SK-N-SH (cell line): ENCODE results near the gene CYP46A1. TPM values are rescaled to one million over a fixed set of nuclear protein-coding genes. Genes with fewer than 3 reads are reported as not detected.

Source experiments
- CTCF ChIA-PET: fragments of 300-600, 350-600 bp; formaldehyde crosslinking; extraction: SDS; loops from one replicate; lab custom pipeline; 2021; lab: Yijun Ruan, JAX
- POLR2A ChIA-PET: fragments of 350-600 bp; sonication (Branson Sonifier 250); formaldehyde crosslinking; extraction: SDS; loops from one replicate; lab custom pipeline; 2020; ENCODE audit warnings: antibody characterized with exemption, inconsistent platforms; lab: Yijun Ruan, JAX
- DNase-seq: peaks from one replicate; pipeline ENCODE4 v3.0.0; 2012
- H2AFZ ChIP-seq: fragments of 200-600 bp; sonication (generic); 2 replicates; pipeline ENCODE4 v1.8.1; 2016; ENCODE audit warnings: antibody characterized with exemption, mild to moderate bottlenecking, low read depth
- H3F3A ChIP-seq: fragments of 200-600 bp; sonication (generic); replicated peaks from 2 replicates; pipeline ENCODE3; 2016; ENCODE audit warnings: antibody characterized with exemption, mild to moderate bottlenecking; ENCODE audit not compliant: insufficient read depth
- H3K27ac ChIP-seq, 2 experiments: fragments of 200-500 bp in 1 of 2; fragments of 200-600 bp in 1 of 2; sonication (Bioruptor generic) in 1 of 2; sonication (generic), shearing (Covaris generic) in 1 of 2; 2 replicates each; pipeline versions ENCODE4 v1.5.1 to v1.6.1; 2014 to 2016; ENCODE audit warnings: low read depth in 2 of 2, inconsistent platforms in 1 of 2, low read length in 1 of 2, mild to moderate bottlenecking in 1 of 2, mixed read lengths in 1 of 2
- H3K27me3 ChIP-seq: fragments of 200-600 bp; sonication (generic), shearing (Covaris generic); 2 replicates; pipeline ENCODE4 v1.6.1; 2016; ENCODE audit warnings: mixed run types; ENCODE audit not compliant: insufficient read depth
- H3K36me3 ChIP-seq, 2 experiments: fragments of 200-500 bp in 1 of 2; fragments of 200-600 bp in 1 of 2; sonication (Bioruptor generic) in 1 of 2; sonication (generic) in 1 of 2; replicated peaks in 1 of 2; 2 replicates each; pipeline versions ENCODE3 to v1.5.1; 2014 to 2016; ENCODE audit warnings: low read length in 1 of 2, mild to moderate bottlenecking in 1 of 2; ENCODE audit not compliant: insufficient read depth in 2 of 2, control insufficient read depth in 1 of 2
- H3K4me1 ChIP-seq, 2 experiments: fragments of 200-500 bp in 1 of 2; fragments of 200-600 bp in 1 of 2; sonication (Bioruptor generic) in 1 of 2; sonication (generic), shearing (Covaris generic) in 1 of 2; 2 replicates each; pipeline versions ENCODE4 v1.5.1 to v1.6.1; 2014 to 2016; ENCODE audit warnings: low read depth in 1 of 2, low read length in 1 of 2, mixed run types in 1 of 2; ENCODE audit not compliant: insufficient read depth in 2 of 2, control insufficient read depth in 1 of 2
- H3K4me2 ChIP-seq: fragments of 200-600 bp; sonication (generic), shearing (Covaris generic); 2 replicates; pipeline ENCODE4 v1.6.1; 2017; ENCODE audit warnings: mixed run types
- H3K4me3 ChIP-seq, 2 experiments: fragments of 200-500 bp in 1 of 2; fragments of 200-600 bp in 1 of 2; sonication (Bioruptor generic) in 1 of 2; sonication (generic), shearing (Covaris generic) in 1 of 2; 2 replicates each; pipeline versions ENCODE4 v1.5.1 to v1.8.1; 2014 to 2016; ENCODE audit warnings: low read depth in 2 of 2, inconsistent platforms in 1 of 2, low read length in 1 of 2, mild to moderate bottlenecking in 1 of 2, mixed read lengths in 1 of 2, moderate library complexity in 1 of 2
- H3K79me2 ChIP-seq: fragments of 200-600 bp; sonication (generic); 2 replicates; pipeline ENCODE4 v1.8.1; 2017; ENCODE audit warnings: mild to moderate bottlenecking; ENCODE audit not compliant: insufficient read depth
- H3K9ac ChIP-seq: fragments of 200-600 bp; sonication (generic); 2 replicates; pipeline ENCODE4 v1.6.1; 2017; ENCODE audit warnings: mixed run types
- H3K9me2 ChIP-seq: fragments of 200-600 bp; sonication (generic); 2 replicates; pipeline ENCODE4 v1.6.1; 2017; ENCODE audit warnings: mixed run types
- H3K9me3 ChIP-seq: fragments of 200-600 bp; sonication (generic); 2 replicates; pipeline ENCODE4 v1.6.1; 2017; ENCODE audit warnings: mixed run types, mild to moderate bottlenecking, moderate library complexity
- H4K20me1 ChIP-seq: fragments of 200-600 bp; sonication (generic); 2 replicates; pipeline ENCODE4 v1.6.1; 2017; ENCODE audit warnings: mild to moderate bottlenecking, mixed run types; ENCODE audit not compliant: insufficient read depth
- CTCF ChIP-seq: fragments of 200-600 bp; sonication (generic); IDR thresholded peaks from 2 replicates; pipeline ENCODE4 v1.6.1; 2017; ENCODE audit warnings: antibody characterized with exemption, mild to moderate bottlenecking, moderate library complexity
- ELF1 ChIP-seq: IDR thresholded peaks from 2 replicates; pipeline ENCODE4 v1.4.0; 2012
- FOXM1 ChIP-seq: IDR thresholded peaks from 2 replicates; pipeline ENCODE4 v1.4.0; 2012; ENCODE audit warnings: low read depth, mild to moderate bottlenecking
- GATA2 ChIP-seq: sonication (generic); formaldehyde crosslinking; IDR thresholded peaks from 2 replicates; pipeline ENCODE4 v1.5.0; 2020; ENCODE audit warnings: mild to moderate bottlenecking, missing genetic modification reagents
- JUND ChIP-seq: IDR thresholded peaks from 2 replicates; pipeline ENCODE4 v1.4.0; 2012
- MEF2A ChIP-seq: IDR thresholded peaks from 2 replicates; pipeline ENCODE4 v1.4.0; 2012; ENCODE audit warnings: low read depth, borderline replicate concordance
- MXI1 ChIP-seq: IDR thresholded peaks from 2 replicates; pipeline ENCODE4 v1.6.1; 2012; ENCODE audit warnings: mild to moderate bottlenecking, low read depth, low read length, improper control_type of control experiment
- POLR2AphosphoS5 ChIP-seq: IDR thresholded peaks from 2 replicates; pipeline ENCODE4 v1.6.1; 2012; ENCODE audit warnings: low read depth, low read length
- RAD21 ChIP-seq: IDR thresholded peaks from 2 replicates; pipeline ENCODE4 v1.6.1; 2012; ENCODE audit warnings: mild to moderate bottlenecking, low read length
- RFX5 ChIP-seq: IDR thresholded peaks from 2 replicates; pipeline ENCODE4 v1.6.1; 2012; ENCODE audit warnings: mild to moderate bottlenecking, improper control_type of control experiment, low read length
- SIN3A ChIP-seq: IDR thresholded peaks from 2 replicates; pipeline ENCODE4 v1.6.1; 2012; ENCODE audit warnings: low read depth, mild to moderate bottlenecking, low read length, moderate library complexity, borderline replicate concordance
- SMC3 ChIP-seq: IDR thresholded peaks from 2 replicates; pipeline ENCODE4 v1.6.1; 2012; ENCODE audit warnings: low read depth, low read length, improper control_type of control experiment
- ZBTB33 ChIP-seq: IDR thresholded peaks from 2 replicates; pipeline ENCODE4 v1.4.0; 2012; ENCODE audit warnings: low read depth, borderline replicate concordance
- WGBS: methylation state at CpG from one replicate; pipeline ENCODE4 v1.1.6; 2017; ENCODE audit warnings: low lambda C conversion rate; 5-methylcytosine and 5-hydroxymethylcytosine counted together
- polyA plus RNA-seq, 3 experiments: library from polyadenylated mRNA; depleted of rRNA; stranded (reverse); fragments of >200 nt; gene quantifications; 2 replicates each; pipeline ENCODE4 v1.2.3, GENCODE V29; 2012
- TF ChIP-seq, protein P1 (sequence below): IDR thresholded peaks from 2 replicates; pipeline ENCODE4 v1.4.0; 2012; ENCODE audit warnings: low read depth, borderline replicate concordance
- TF ChIP-seq, protein P2 (sequence below): IDR thresholded peaks from 2 replicates; pipeline ENCODE4 v1.6.1; 2012; ENCODE audit warnings: mild to moderate bottlenecking, low read depth, low read length, moderate library complexity

Gene CYP46A1
- polyA plus RNA-seq, 1 of the 3 experiments (the other 2 are of a cell fraction) = 0.30 TPM

- TF ChIP-seq POLR2AphosphoS5 = no peak
Observed at GRCh38 chr14:99689266-99690236, 5.5 kb downstream of the CYP46A1 start (continued).

DNA sequence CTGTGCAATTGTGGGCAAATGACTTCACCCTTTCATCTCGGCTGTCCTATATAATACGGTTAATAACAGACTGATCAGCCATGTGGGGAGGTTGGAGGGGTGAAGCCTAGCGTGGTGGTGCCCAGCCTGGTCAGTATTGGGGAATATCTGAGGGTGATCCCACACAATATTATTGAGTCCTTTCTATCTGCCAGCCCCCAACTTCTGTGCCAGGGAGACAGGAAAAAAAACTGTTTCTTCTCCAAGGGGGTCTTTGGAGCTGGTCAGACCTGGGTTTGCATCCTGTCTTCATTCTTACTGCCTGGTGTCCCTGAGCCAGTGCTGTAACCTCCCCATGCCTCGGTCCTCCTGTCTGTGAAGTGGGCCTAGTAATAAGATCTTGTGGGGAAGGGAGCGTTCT, 6.5 kb downstream of the CYP46A1 start:
- no peaks in the 10 kb centered on the region for H3K9me2 ChIP-seq
- no peak overlapping the region for H3K4me3 ChIP-seq
- peaks cover 11% of the 10 kb centered on the region for H3F3A ChIP-seq
- H3K4me1 ChIP-seq = no peaks in the 10 kb centered on the region
- 36% methylated on average over 5 of the region's 5 CpGs for WGBS
- no peaks in the 10 kb centered on the region for H3K36me3 ChIP-seq
- no peak overlapping the region for H3K4me2 ChIP-seq
- no peak for TF ChIP-seq SIN3A
- no peak for TF ChIP-seq GATA2 (CRISPR knock-in tag)
- no peak for TF ChIP-seq ZBTB33
- TF ChIP-seq SMC3 = no peak
- POLR2A ChIA-PET = no interaction called here
- H3K9me3 ChIP-seq = no peaks in the 10 kb centered on the region
- no peaks in the 10 kb centered on the region for H3K79me2 ChIP-seq
- no peaks in the 10 kb centered on the region for H4K20me1 ChIP-seq
- no peak for DNase-seq
- no peak overlapping the region for H3K27ac ChIP-seq
- no peak overlapping the region for H3K9ac ChIP-seq
- CTCF ChIA-PET = interaction anchor here (0.8 to 4.2 kb wide), 6 partner anchors 9 to 208 kb away, joined by 3 to 24 read pairs (median 4); no protein-coding TSS in a partner anchor
- H2AFZ ChIP-seq = no peak overlapping the region
- H3K27me3 ChIP-seq = peaks cover 9% of the 10 kb centered on the region; the same call in 1 of the 2 replicates

DNA sequence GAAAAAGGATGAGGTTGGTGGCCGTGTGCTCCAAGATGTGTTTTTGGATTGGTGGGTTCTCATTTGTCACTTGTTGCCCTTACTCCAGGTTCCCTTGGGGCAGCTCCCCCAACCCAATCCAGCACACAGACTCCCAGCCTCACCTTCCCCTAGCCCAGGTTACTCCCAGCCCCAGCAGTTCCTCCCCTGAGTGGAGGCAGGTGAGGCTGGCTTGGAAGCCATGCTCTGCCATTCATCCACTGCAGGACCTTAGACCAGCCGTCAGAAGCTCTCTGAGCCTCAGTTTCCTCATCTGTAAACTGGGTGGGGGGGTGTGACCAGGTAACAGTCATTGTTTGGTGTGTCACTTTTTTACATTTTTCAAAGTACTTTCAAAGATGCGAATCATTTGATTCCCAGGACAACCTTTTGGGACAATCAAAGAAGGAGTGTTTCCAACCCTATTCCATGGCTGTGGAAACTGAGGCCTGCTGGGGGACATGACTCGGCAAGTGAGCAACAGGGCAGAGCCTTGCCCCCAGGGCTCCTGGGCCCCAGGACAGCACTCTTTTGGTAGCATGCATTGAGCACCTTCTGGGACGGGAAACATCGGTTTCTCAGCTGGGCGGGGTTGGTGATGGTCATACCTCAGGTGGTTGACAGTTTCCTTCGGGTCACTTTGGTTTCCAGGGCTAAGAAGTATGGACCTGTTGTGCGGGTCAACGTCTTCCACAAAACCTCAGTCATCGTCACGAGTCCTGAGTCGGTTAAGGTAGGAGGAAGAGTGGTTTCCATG, 7.2 kb downstream of the CYP46A1 start:
- Histone ChIP-seq H3K79me2 (no peaks in the 10 kb centered on the region), H3K27me3 (peaks cover 9% of the 10 kb centered on the region; the same call in 1 of the 2 replicates), H3K36me3 (no peaks in the 10 kb centered on the region), H4K20me1 (no peaks in the 10 kb centered on the region), H2AFZ (no peak overlapping the region), H3K27ac (no peak overlapping the region), H3K9me2 (no peaks in the 10 kb centered on the region), H3K4me3 (no peak overlapping the region), H3K9ac (no peak overlapping the region), H3F3A (peaks cover 6% of the 10 kb centered on the region), H3K4me2 (no peak overlapping the region), H3K9me3 (no peaks in the 10 kb centered on the region), H3K4me1 (no peaks in the 10 kb centered on the region)
- DNase-seq = no peak
- ChIA-PET POLR2A (no interaction called here), CTCF (interaction anchor here (0.8 to 1.7 kb wide), 4 partner anchors 9 to 207 kb away, joined by 3 to 4 read pairs (median 4); no protein-coding TSS in a partner anchor)
- WGBS = 65% methylated on average over 13 of the region's 13 CpGs
- no peak for TF ChIP-seq RAD21
- TF ChIP-seq FOXM1 = no peak
- TF ChIP-seq ELF1 = no peak
- no peak for TF ChIP-seq JUND
- TF ChIP-seq, protein P1, sequence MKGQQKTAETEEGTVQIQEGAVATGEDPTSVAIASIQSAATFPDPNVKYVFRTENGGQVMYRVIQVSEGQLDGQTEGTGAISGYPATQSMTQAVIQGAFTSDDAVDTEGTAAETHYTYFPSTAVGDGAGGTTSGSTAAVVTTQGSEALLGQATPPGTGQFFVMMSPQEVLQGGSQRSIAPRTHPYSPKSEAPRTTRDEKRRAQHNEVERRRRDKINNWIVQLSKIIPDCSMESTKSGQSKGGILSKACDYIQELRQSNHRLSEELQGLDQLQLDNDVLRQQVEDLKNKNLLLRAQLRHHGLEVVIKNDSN = no peak
- TF ChIP-seq, protein P2, sequence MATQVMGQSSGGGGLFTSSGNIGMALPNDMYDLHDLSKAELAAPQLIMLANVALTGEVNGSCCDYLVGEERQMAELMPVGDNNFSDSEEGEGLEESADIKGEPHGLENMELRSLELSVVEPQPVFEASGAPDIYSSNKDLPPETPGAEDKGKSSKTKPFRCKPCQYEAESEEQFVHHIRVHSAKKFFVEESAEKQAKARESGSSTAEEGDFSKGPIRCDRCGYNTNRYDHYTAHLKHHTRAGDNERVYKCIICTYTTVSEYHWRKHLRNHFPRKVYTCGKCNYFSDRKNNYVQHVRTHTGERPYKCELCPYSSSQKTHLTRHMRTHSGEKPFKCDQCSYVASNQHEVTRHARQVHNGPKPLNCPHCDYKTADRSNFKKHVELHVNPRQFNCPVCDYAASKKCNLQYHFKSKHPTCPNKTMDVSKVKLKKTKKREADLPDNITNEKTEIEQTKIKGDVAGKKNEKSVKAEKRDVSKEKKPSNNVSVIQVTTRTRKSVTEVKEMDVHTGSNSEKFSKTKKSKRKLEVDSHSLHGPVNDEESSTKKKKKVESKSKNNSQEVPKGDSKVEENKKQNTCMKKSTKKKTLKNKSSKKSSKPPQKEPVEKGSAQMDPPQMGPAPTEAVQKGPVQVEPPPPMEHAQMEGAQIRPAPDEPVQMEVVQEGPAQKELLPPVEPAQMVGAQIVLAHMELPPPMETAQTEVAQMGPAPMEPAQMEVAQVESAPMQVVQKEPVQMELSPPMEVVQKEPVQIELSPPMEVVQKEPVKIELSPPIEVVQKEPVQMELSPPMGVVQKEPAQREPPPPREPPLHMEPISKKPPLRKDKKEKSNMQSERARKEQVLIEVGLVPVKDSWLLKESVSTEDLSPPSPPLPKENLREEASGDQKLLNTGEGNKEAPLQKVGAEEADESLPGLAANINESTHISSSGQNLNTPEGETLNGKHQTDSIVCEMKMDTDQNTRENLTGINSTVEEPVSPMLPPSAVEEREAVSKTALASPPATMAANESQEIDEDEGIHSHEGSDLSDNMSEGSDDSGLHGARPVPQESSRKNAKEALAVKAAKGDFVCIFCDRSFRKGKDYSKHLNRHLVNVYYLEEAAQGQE = no peak
- TF ChIP-seq RFX5 = no peak
- no peak for TF ChIP-seq CTCF
- no peak for TF ChIP-seq MXI1
- no peak for TF ChIP-seq MEF2A
